ENCODE data around the gene RAB20.

GRCh38 chr13:110490009-110490770 is 71.3 kb downstream of the RAB20 start:
- TF ChIP-seq CTCF (optimal IDR thresholded peaks at IDR 0.05 in 1 of 3, IDR thresholded peaks at IDR 0.05 in 1 of 3, conservative IDR thresholded peaks at IDR 0.05 in 1 of 3; ENCODE audit: extremely low read depth in 1 of 3, insufficient read depth in 2 of 3, low read length in 3 of 3) (no peak), EZH2 (IDR thresholded peaks at IDR 0.05; ENCODE audit: low read length) (no peak)

Measured in keratinocyte (primary cell).